ENCODE measurements around the gene RCOR3. TPM values are rescaled to one million over a fixed set of nuclear protein-coding genes. Genes with fewer than 3 reads are reported as not detected.

RCOR3 gene
- total and polyA plus RNA-seq, 2 donors, result 21.9 to 52.4 TPM

DNA sequence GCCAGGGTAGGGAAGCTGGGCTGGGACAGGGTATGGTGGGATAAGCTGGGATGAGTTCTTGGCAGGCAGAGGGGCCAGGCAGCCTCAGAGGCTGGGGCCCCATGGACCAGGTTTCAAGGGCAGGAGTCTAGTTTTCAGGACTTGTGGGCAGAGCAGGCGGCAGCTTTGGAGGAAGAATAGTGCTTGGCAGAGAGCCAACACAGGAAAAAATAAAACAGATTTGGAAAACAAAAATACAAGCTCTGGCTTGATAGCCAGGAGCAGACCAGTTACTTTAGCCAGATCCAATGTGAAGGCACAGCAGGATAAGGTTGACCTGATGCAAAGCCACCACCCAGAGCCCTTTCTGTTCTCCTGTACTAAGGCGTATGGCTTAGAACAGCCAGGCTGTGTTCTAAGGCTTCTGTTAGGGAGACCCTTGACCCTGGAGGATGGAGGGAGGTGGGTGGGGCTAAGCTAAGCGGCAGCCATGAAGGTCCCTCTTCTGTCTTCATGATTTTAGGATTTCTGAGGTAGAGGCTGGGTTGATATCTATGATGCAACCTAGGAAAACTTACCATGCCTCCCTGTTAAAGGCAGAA, 73.0 kb downstream of the RCOR3 start:
- no peaks in the 10 kb centered on the region for H3K36me3 ChIP-seq (ENCODE audit: control insufficient read depth in 2 of 2, insufficient read depth in 2 of 2, low read length in 1 of 2)
- H3K9me3 ChIP-seq (ENCODE audit: control insufficient read depth in 2 of 2, insufficient read depth in 1 of 2, low read length in 1 of 2), result peaks cover 0 to 2% of the 10 kb centered on the region in 2 donors
- no peaks in the 10 kb centered on the region for H3K27me3 ChIP-seq (ENCODE audit: control insufficient read depth in 2 of 2, insufficient read depth in 1 of 2, low read length in 1 of 2)
- no peak overlapping the region for H3K4me3 ChIP-seq (ENCODE audit: low read length in 2 of 2)
- no peak for DNase-seq (ENCODE audit: low read depth in 6 of 9, low spot score in 9 of 9)
- 93% methylated on average over 3 of the region's 3 CpGs for WGBS
- peaks cover 40 to 73% of the 10 kb centered on the region in 2 donors for H3K4me1 ChIP-seq (ENCODE audit: control insufficient read depth in 2 of 2, insufficient read depth in 2 of 2, low read length in 2 of 2)
- H3K27ac ChIP-seq (ENCODE audit: low read depth in 1 of 2, low read length in 1 of 2), result no peak overlapping the region

DNA sequence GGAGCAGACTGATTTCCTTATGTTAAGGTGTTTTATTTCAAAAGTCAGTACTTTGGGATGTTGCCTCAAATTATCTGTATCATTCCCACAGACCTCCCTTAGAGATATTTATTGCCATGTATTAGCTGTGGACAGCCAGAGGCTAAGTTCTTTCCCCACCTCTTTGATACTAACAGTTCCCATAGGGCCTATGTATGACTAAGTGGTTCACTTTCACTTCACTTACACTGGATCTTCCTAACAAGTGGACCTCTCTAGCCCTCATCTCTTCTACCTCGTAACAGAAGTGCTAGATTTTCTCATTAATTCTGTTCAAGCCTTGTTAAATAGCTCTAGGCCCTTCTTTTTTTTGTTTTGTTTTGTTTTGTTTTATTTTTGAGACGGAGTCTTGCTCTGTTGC, 73.7 kb downstream of the RCOR3 start:
- H3K27me3 ChIP-seq (ENCODE audit: control insufficient read depth in 2 of 2, insufficient read depth in 1 of 2, low read length in 1 of 2), result no peaks in the 10 kb centered on the region
- 96% methylated on average over 2 of the region's 2 CpGs for WGBS
- H3K9me3 ChIP-seq (ENCODE audit: control insufficient read depth in 2 of 2, insufficient read depth in 1 of 2, low read length in 1 of 2), result peaks cover 0 to 2% of the 10 kb centered on the region in 2 donors
- no peak overlapping the region for H3K4me3 ChIP-seq (ENCODE audit: low read length in 2 of 2)
- peaks cover 37 to 74% of the 10 kb centered on the region in 2 donors for H3K4me1 ChIP-seq (ENCODE audit: control insufficient read depth in 2 of 2, insufficient read depth in 2 of 2, low read length in 2 of 2)
- DNase-seq (ENCODE audit: low read depth in 6 of 9, low spot score in 9 of 9), result no peak
- H3K36me3 ChIP-seq (ENCODE audit: control insufficient read depth in 2 of 2, insufficient read depth in 2 of 2, low read length in 1 of 2), result no peaks in the 10 kb centered on the region
- H3K27ac ChIP-seq (ENCODE audit: low read depth in 1 of 2, low read length in 1 of 2), result no peak overlapping the region

DNA sequence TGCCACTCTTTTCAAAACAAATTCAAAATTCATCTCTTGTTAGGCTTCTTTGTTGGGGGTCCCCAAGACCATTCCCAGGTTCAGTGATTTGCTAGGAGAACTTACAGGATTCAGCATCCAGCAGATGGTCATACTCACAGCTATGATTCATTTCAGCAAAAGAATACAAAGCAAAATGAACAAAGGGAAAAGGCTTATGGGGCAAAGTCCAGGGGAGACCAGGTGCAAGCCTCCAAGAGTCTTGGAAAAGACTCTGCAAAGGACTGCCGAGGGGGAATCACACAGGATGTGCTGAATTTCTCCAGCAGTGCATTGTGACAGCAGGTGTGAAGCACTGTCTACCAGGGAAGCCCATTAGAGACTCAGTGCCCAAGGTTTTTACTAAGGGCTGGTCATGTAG, 74.7 kb downstream of the RCOR3 start:
- Histone ChIP-seq H3K4me3 (ENCODE audit: low read length in 2 of 2) (no peak overlapping the region), H3K27me3 (ENCODE audit: control insufficient read depth in 2 of 2, insufficient read depth in 1 of 2, low read length in 1 of 2) (no peaks in the 10 kb centered on the region), H3K36me3 (ENCODE audit: control insufficient read depth in 2 of 2, insufficient read depth in 2 of 2, low read length in 1 of 2) (no peaks in the 10 kb centered on the region), H3K27ac (ENCODE audit: low read depth in 1 of 2, low read length in 1 of 2) (no peak overlapping the region), H3K9me3 (ENCODE audit: control insufficient read depth in 2 of 2, insufficient read depth in 1 of 2, low read length in 1 of 2) (no peaks in the 10 kb centered on the region), H3K4me1 (ENCODE audit: control insufficient read depth in 2 of 2, insufficient read depth in 2 of 2, low read length in 2 of 2) (peaks cover 32 to 68% of the 10 kb centered on the region in 2 donors)
- DNase-seq (ENCODE audit: low read depth in 6 of 9, low spot score in 9 of 9), result no peak
- 68% methylated on average over 1 of the region's 1 CpG for WGBS

DNA sequence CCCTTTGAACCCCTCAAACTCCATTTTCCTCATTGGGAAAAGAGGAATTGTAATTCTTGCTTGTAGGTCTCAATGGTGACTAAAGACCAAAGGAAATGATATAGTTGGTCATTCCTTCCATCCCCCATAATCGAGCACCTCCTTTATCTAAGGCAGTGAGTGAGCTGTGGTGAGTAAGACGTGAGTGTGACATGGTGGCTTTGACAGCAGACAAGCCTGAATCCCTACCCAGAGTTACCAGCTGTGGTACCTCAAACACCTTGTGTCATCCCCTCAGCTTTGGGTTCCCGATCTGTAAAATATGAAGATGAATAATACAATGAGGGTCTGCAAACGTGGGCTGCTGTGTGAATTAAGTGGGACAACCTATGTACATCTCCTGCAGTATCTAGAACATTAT, 75.8 kb downstream of the RCOR3 start:
- Histone ChIP-seq H3K27ac (ENCODE audit: low read depth in 1 of 2, low read length in 1 of 2) (peak overlapping the region; percentile 90 to 96), H3K27me3 (ENCODE audit: control insufficient read depth in 2 of 2, insufficient read depth in 1 of 2, low read length in 1 of 2) (no peaks in the 10 kb centered on the region), H3K9me3 (ENCODE audit: control insufficient read depth in 2 of 2, insufficient read depth in 1 of 2, low read length in 1 of 2) (no peaks in the 10 kb centered on the region), H3K36me3 (ENCODE audit: control insufficient read depth in 2 of 2, insufficient read depth in 2 of 2, low read length in 1 of 2) (no peaks in the 10 kb centered on the region), H3K4me1 (ENCODE audit: control insufficient read depth in 2 of 2, insufficient read depth in 2 of 2, low read length in 2 of 2) (peaks cover 38 to 66% of the 10 kb centered on the region in 2 donors), H3K4me3 (ENCODE audit: low read length in 2 of 2) (no peak overlapping the region)
- WGBS, result 84% methylated on average over 4 of the region's 4 CpGs
- no peak for DNase-seq (ENCODE audit: low read depth in 6 of 9, low spot score in 9 of 9)

DNA sequence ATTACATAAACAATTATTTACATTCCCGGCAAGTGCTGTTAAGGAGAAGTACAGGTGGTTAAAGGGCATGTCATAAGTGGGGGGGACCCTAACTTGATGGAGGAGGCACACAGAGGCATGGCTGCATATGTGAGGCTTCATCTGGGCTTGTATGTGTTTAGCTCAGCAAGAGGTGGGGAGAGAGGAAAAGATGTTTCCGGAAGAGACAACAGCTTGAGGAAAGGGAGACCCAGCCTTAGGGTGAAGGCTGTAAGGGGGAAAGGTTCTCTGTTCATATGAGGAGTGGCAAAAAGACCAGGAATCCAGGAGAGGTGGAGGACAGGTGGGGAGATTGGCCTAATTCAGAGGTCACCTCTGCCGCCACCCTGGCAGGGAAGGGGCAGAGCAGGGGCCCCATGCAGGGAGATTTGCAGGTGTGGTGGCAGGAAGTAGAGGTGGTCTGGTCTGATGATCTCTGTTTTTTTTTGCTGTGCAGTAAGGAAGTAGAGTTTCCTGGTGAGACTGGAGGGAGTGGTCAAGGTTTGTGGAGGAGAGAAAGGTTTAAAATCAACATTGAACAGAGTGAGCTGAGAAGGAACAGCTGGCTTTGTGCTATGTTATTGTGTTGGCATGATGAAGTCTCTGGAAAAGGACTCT, 76.5 kb downstream of the RCOR3 start:
- Histone ChIP-seq H3K27ac (ENCODE audit: low read depth in 1 of 2, low read length in 1 of 2) (peak overlapping the region; percentile 90 to 96), H3K27me3 (ENCODE audit: control insufficient read depth in 2 of 2, insufficient read depth in 1 of 2, low read length in 1 of 2) (no peaks in the 10 kb centered on the region), H3K36me3 (ENCODE audit: control insufficient read depth in 2 of 2, insufficient read depth in 2 of 2, low read length in 1 of 2) (no peaks in the 10 kb centered on the region), H3K9me3 (ENCODE audit: control insufficient read depth in 2 of 2, insufficient read depth in 1 of 2, low read length in 1 of 2) (no peaks in the 10 kb centered on the region), H3K4me3 (ENCODE audit: low read length in 2 of 2) (peak overlapping the region in 1 of 2 donors; percentile 10), H3K4me1 (ENCODE audit: control insufficient read depth in 2 of 2, insufficient read depth in 2 of 2, low read length in 2 of 2) (peaks cover 38 to 60% of the 10 kb centered on the region in 2 donors)
- peak in 5 of 9 donors; percentile 33 to 79 (median 53) for DNase-seq (ENCODE audit: low read depth in 6 of 9, low spot score in 9 of 9)
- 7% methylated on average over 3 of the region's 3 CpGs for WGBS

DNA sequence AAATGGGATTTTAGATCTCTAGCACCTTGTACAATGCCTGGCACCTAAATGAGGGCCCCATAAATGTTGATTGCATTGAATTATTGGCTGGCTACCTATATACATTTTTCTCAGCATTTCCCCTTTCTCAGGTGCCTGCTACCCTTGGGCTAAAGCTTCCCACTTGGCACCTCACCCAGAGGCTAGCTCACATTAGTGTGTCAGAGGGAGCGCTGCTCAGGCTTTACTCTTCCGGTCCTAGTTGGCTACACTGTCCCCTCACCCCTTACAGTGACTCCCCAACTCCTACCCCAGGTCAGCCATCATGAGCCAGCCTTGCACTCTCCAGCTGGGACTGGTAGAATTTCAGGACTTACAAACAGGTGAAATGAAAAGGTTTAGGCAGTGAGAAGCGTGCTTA, 77.0 kb downstream of the RCOR3 start:
- peak in 1 of 9 donors; percentile 37 for DNase-seq (ENCODE audit: low read depth in 6 of 9, low spot score in 9 of 9)
- Histone ChIP-seq H3K27me3 (ENCODE audit: control insufficient read depth in 2 of 2, insufficient read depth in 1 of 2, low read length in 1 of 2) (no peaks in the 10 kb centered on the region), H3K27ac (ENCODE audit: low read depth in 1 of 2, low read length in 1 of 2) (peak overlapping the region; percentile 90 to 96), H3K4me1 (ENCODE audit: control insufficient read depth in 2 of 2, insufficient read depth in 2 of 2, low read length in 2 of 2) (peaks cover 38 to 56% of the 10 kb centered on the region in 2 donors), H3K9me3 (ENCODE audit: control insufficient read depth in 2 of 2, insufficient read depth in 1 of 2, low read length in 1 of 2) (peaks cover 0 to 3% of the 10 kb centered on the region in 2 donors), H3K36me3 (ENCODE audit: control insufficient read depth in 2 of 2, insufficient read depth in 2 of 2, low read length in 1 of 2) (no peaks in the 10 kb centered on the region), H3K4me3 (ENCODE audit: low read length in 2 of 2) (no peak overlapping the region)
- WGBS, result 35% methylated on average over 3 of the region's 3 CpGs

DNA sequence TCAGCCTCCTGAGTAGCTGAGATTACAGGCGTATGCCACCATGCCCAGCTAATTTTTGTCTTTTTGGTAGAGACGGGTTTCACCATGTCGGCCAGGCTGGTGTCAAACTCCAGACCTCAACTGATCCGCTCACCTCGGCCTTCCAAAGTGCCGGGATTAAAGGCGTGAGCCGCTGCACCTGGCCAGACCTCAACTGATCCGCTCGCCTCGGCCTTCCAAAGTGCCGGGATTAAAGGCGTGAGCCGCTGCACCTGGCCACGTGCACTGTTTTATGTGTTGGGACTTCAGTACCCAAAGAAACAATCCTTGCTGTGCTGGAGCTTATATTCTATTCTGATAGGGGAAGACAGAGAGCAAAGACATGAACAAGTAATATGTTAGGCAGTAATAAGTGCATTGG, 77.6 kb downstream of the RCOR3 start:
- no peak for DNase-seq (ENCODE audit: low read depth in 6 of 9, low spot score in 9 of 9)
- Histone ChIP-seq H3K27me3 (ENCODE audit: control insufficient read depth in 2 of 2, insufficient read depth in 1 of 2, low read length in 1 of 2) (no peaks in the 10 kb centered on the region), H3K4me1 (ENCODE audit: control insufficient read depth in 2 of 2, insufficient read depth in 2 of 2, low read length in 2 of 2) (peaks cover 38 to 56% of the 10 kb centered on the region in 2 donors), H3K36me3 (ENCODE audit: control insufficient read depth in 2 of 2, insufficient read depth in 2 of 2, low read length in 1 of 2) (no peaks in the 10 kb centered on the region), H3K4me3 (ENCODE audit: low read length in 2 of 2) (no peak overlapping the region), H3K27ac (ENCODE audit: low read depth in 1 of 2, low read length in 1 of 2) (peak overlapping the region in 1 of 2 donors; percentile 90), H3K9me3 (ENCODE audit: control insufficient read depth in 2 of 2, insufficient read depth in 1 of 2, low read length in 1 of 2) (peaks cover 0 to 3% of the 10 kb centered on the region in 2 donors)
- WGBS, result 96% methylated on average over 15 of the region's 15 CpGs

DNA sequence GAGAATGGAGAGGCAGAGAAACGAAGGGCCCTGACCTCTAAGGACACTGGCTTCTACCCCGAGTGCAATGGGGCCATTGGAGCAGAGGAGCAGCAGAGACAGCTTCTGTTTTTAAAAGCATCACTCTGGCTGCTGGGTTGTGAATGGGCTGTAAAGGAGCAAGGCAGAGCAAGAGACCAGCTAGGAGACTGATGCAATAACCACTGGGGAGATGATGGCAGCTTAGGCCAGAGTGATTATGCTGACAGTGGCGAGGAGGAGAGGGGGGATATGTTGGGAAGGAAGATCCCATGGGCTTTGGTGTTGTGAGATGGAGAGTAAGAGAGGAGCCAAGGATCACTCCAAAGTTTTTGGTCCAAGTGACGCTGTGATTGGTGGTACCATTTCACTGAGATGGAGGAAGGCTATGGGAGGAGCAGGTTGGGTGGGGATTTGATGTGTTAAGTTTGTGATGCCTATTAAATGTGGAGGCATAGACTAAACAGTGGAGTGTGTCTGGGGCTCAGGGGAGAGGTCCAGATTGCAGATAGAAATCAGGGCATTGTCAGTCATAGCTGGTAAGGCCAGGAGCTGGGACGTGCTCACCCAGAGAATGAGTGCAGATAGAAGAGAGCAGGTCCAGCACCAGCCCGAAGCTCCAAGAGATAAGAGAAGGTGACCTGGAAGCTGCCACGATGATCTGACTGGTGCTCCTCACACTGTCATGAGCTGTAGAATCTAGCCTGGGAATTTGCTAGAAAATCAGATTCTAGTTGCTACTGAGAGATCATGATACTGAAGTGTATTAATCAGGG, 78.5 kb downstream of the RCOR3 start:
- Histone ChIP-seq H3K36me3 (ENCODE audit: control insufficient read depth in 2 of 2, insufficient read depth in 2 of 2, low read length in 1 of 2) (no peaks in the 10 kb centered on the region), H3K4me1 (ENCODE audit: control insufficient read depth in 2 of 2, insufficient read depth in 2 of 2, low read length in 2 of 2) (peaks cover 38 to 51% of the 10 kb centered on the region in 2 donors), H3K4me3 (ENCODE audit: low read length in 2 of 2) (no peak overlapping the region), H3K27ac (ENCODE audit: low read depth in 1 of 2, low read length in 1 of 2) (no peak overlapping the region), H3K9me3 (ENCODE audit: control insufficient read depth in 2 of 2, insufficient read depth in 1 of 2, low read length in 1 of 2) (peaks cover 0 to 3% of the 10 kb centered on the region in 2 donors), H3K27me3 (ENCODE audit: control insufficient read depth in 2 of 2, insufficient read depth in 1 of 2, low read length in 1 of 2) (no peaks in the 10 kb centered on the region)
- 94% methylated on average over 7 of the region's 7 CpGs for WGBS
- no peak for DNase-seq (ENCODE audit: low read depth in 6 of 9, low spot score in 9 of 9)

DNA sequence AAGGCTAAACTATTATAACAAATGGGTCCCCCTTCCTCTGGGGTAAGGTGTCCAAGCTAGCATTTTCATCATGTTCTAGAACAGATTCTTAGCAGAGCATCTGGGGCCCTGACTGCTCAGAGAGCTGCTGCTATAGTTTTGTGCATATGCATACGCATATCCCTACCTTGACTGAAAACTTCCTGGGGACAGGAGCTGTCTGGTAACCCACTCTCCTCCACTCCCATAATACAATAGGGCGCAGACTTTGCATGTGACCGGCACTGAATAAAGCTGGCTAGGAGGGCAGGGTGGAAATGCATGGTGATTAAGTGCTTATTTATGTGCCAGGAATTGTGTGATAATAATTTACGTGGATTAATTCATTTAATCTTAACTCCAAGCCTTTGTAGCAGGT, 79.1 kb downstream of the RCOR3 start:
- no peak overlapping the region for H3K27ac ChIP-seq (ENCODE audit: low read depth in 1 of 2, low read length in 1 of 2)
- H3K27me3 ChIP-seq (ENCODE audit: control insufficient read depth in 2 of 2, insufficient read depth in 1 of 2, low read length in 1 of 2), result no peaks in the 10 kb centered on the region
- H3K4me1 ChIP-seq (ENCODE audit: control insufficient read depth in 2 of 2, insufficient read depth in 2 of 2, low read length in 2 of 2), result peaks cover 38 to 51% of the 10 kb centered on the region in 2 donors
- no peak for DNase-seq (ENCODE audit: low read depth in 6 of 9, low spot score in 9 of 9)
- 99% methylated on average over 4 of the region's 4 CpGs for WGBS
- no peaks in the 10 kb centered on the region for H3K36me3 ChIP-seq (ENCODE audit: control insufficient read depth in 2 of 2, insufficient read depth in 2 of 2, low read length in 1 of 2)
- H3K4me3 ChIP-seq (ENCODE audit: low read length in 2 of 2), result no peak overlapping the region
- peaks cover 0 to 3% of the 10 kb centered on the region in 2 donors for H3K9me3 ChIP-seq (ENCODE audit: control insufficient read depth in 2 of 2, insufficient read depth in 1 of 2, low read length in 1 of 2)

Data from thymus (tissue), 11 donors.